K562 (cell line): ENCODE measurements around the gene MOSPD2. TPM values are rescaled to one million over a fixed set of nuclear protein-coding genes. Genes with fewer than 3 reads are reported as not detected.

Source experiments
- ATAC-seq: fragments of 200-7000 bp; cut with Tn5 transposase; 3 replicates; pipeline ENCODE4 v1.9.1; 2020; ENCODE audit warnings: moderate library complexity
- BruUV-seq: library from RNA; stranded (reverse); fragments of 400-500 nt; replicated peaks from 2 replicates; lab custom pipeline; 2021; lab: Mats Ljungman, UMichigan
- CTCF ChIA-PET: fragments of 300-600 bp; formaldehyde crosslinking; extraction: SDS; loops from one replicate; lab custom pipeline; 2021; ENCODE audit warnings: low intra/inter-chr PET ratio; lab: Yijun Ruan, JAX
- POLR2A ChIA-PET: fragments of 300-600, 350-650 bp; sonication (Branson Sonifier 250); formaldehyde crosslinking; extraction: SDS; loops from one replicate; lab custom pipeline; 2021; ENCODE audit warnings: antibody characterized with exemption, inconsistent platforms; lab: Yijun Ruan, JAX
- DNase-seq, 4 experiments: peaks; one replicate each; pipeline versions ENCODE4 v3.0.0 to v3.0.0-alpha.2; 2011 to 2018; ENCODE audit warnings: low spot score in 3 of 4, mixed read lengths in 3 of 4; ENCODE audit errors: extremely low read depth in 1 of 4
- FAIRE-seq: peaks from 2 replicates; lab custom pipeline; 2011; peaks lifted over from hg19 to GRCh38; lab: Jason Lieb, UNC
- H2AFZ ChIP-seq: 2 replicates; pipeline ENCODE4 v1.6.0; 2011; ENCODE audit warnings: low read depth, low read length, control low read depth, inconsistent platforms
- H3K27ac ChIP-seq: fragments of 200-600 bp; 3 replicates; pipeline ENCODE4 v1.8.0; 2011; ENCODE audit warnings: low read depth, mild to moderate bottlenecking, control low read depth, inconsistent platforms, low read length, moderate library complexity, mixed read lengths; ENCODE audit errors: extremely low read depth
- H3K27me3 ChIP-seq, 2 experiments: fragments of 300-600 bp in 1 of 2; 2 replicates in 1 of 2; 3 replicates in 1 of 2; pipeline versions ENCODE4 v1.6.0 to v1.8.0; 2011; ENCODE audit warnings: inconsistent platforms in 2 of 2, low read length in 2 of 2, mild to moderate bottlenecking in 1 of 2, mixed read lengths in 1 of 2, moderate library complexity in 1 of 2; ENCODE audit not compliant: control insufficient read depth in 2 of 2, insufficient read depth in 2 of 2
- H3K36me3 ChIP-seq: fragments of 300-600 bp; 3 replicates; pipeline ENCODE4 v1.8.0; 2011; ENCODE audit warnings: mild to moderate bottlenecking, low read length, inconsistent platforms; ENCODE audit not compliant: control insufficient read depth, insufficient read depth
- H3K4me1 ChIP-seq, 2 experiments: fragments of 200-600 bp in 1 of 2; replicated peaks in 1 of 2; 2 replicates in 1 of 2; 3 replicates in 1 of 2; pipeline versions ENCODE4 v1.5.1 to v1.8.0; 2011; ENCODE audit warnings: inconsistent platforms in 2 of 2, low read length in 2 of 2, mild to moderate bottlenecking in 1 of 2, mixed read lengths in 1 of 2, moderate library complexity in 1 of 2; ENCODE audit not compliant: control insufficient read depth in 2 of 2, insufficient read depth in 2 of 2
- H3K4me2 ChIP-seq: 2 replicates; pipeline ENCODE4 v1.6.1; 2011; ENCODE audit warnings: low read length, control low read depth, inconsistent platforms, mixed read lengths; ENCODE audit not compliant: insufficient read depth
- H3K4me3 ChIP-seq: fragments of 200-600 bp; sonication (generic), shearing (Covaris generic); 2 replicates; pipeline ENCODE4 v1.5.1; 2016; ENCODE audit warnings: control low read depth, inconsistent platforms
- H3K79me2 ChIP-seq: fragments of 200-600 bp; 3 replicates; pipeline ENCODE4 v1.8.0; 2011; ENCODE audit warnings: low read length, inconsistent platforms; ENCODE audit not compliant: control insufficient read depth, insufficient read depth
- H3K9ac ChIP-seq, 2 experiments: 2 replicates each; pipeline versions ENCODE4 v1.6.0 to v1.6.1; 2011; ENCODE audit warnings: low read depth in 2 of 2, low read length in 2 of 2, control low read depth in 1 of 2, inconsistent platforms in 1 of 2, mild to moderate bottlenecking in 1 of 2, mixed read lengths in 1 of 2; ENCODE audit not compliant: insufficient read depth in 1 of 2
- H3K9me1 ChIP-seq: one replicate; pipeline ENCODE4 v1.6.0; 2011; ENCODE audit warnings: inconsistent platforms, mild to moderate bottlenecking, low read length, moderate library complexity; ENCODE audit not compliant: control insufficient read depth, insufficient read depth
- H3K9me3 ChIP-seq: replicated peaks from 2 replicates; pipeline ENCODE4 v1.5.1; 2011; ENCODE audit warnings: low read depth, low read length, inconsistent platforms; ENCODE audit not compliant: control insufficient read depth, insufficient read depth
- H4K20me1 ChIP-seq: replicated peaks from 2 replicates; pipeline ENCODE4 v1.6.1; 2011; ENCODE audit warnings: low read length, inconsistent platforms, mixed read lengths; ENCODE audit not compliant: control insufficient read depth, insufficient read depth
- NFRKB ChIP-seq: fragments of 450-650 bp; IDR thresholded peaks from 2 replicates; pipeline ENCODE4 v1.6.1; 2016; ENCODE audit warnings: low read depth
- NR2C1 ChIP-seq, 2 experiments: fragments of 450-650 bp; IDR thresholded peaks; 2 replicates each; pipeline ENCODE4 v1.6.1; 2017; ENCODE audit warnings: mild to moderate bottlenecking in 2 of 2, antibody characterized with exemption in 1 of 2, inconsistent platforms in 1 of 2, missing compliant biosample characterization in 1 of 2, missing genetic modification characterization in 1 of 2
- PHTF2 ChIP-seq: fragments of 250-450 bp; sonication (Bioruptor Pico); IDR thresholded peaks from 2 replicates; pipeline ENCODE4 v1.5.0; 2021; ENCODE audit warnings: mild to moderate bottlenecking
- POLR2AphosphoS5 ChIP-seq: IDR thresholded peaks from 2 replicates; pipeline ENCODE4 v1.6.1; 2011; ENCODE audit warnings: mild to moderate bottlenecking, low read depth, low read length, moderate library complexity; ENCODE audit not compliant: control insufficient read depth, insufficient read depth
- RAD51 ChIP-seq: fragments of 450-650 bp; IDR thresholded peaks from 2 replicates; pipeline ENCODE4 v1.7.1; 2016; ENCODE audit warnings: low read depth, mild to moderate bottlenecking, borderline replicate concordance
- RBM22 ChIP-seq: fragments of 200-400 bp; formaldehyde crosslinking; IDR thresholded peaks from 2 replicates; pipeline ENCODE4 v1.6.1; 2018; ENCODE audit warnings: low read length, low read depth; ENCODE audit not compliant: poor library complexity, severe bottlenecking
- RHOXF2B ChIP-seq: fragments of 250-450 bp; sonication (Bioruptor Pico); conservative IDR thresholded peaks from 2 replicates; pipeline ENCODE4 v1.5.1; 2021
- ZKSCAN3 ChIP-seq: fragments of 250-450 bp; sonication (Bioruptor Pico); IDR thresholded peaks from 2 replicates; pipeline ENCODE4 v1.4.0; 2020
- ZNF165 ChIP-seq: fragments of 250-450 bp; sonication (Bioruptor Pico); IDR thresholded peaks from 2 replicates; pipeline ENCODE4 v1.4.0; 2020; ENCODE audit warnings: borderline replicate concordance
- WGBS: fragments of 100-300 bp; shearing (Covaris generic); methylation state at CpG from one replicate; pipeline ENCODE4 v1.1.6; 2016; ENCODE audit warnings: low coverage, mixed read lengths; ENCODE audit not compliant: insufficient coverage; ENCODE audit errors: missing lambda C conversion rate; 5-methylcytosine and 5-hydroxymethylcytosine counted together
- in situ Hi-C: fragments of 300-500 bp; cut with MboI; formaldehyde crosslinking; loops from 4 replicates; pipeline ENCODE4 v1.15.0; 2018; ENCODE audit warnings: inconsistent platforms, mixed read lengths
- intact Hi-C: fragments of 100-400 bp; cut with micrococcal nuclease; formaldehyde crosslinking; loops from 2 replicates; pipeline ENCODE4 v1.14.2; 2022
- polyA plus RNA-seq, 8 experiments: library from polyadenylated mRNA; depleted of rRNA in 4 of 8; stranded (reverse) in 5 of 8; unstranded in 3 of 8; fragments of >200 nt; fragmentation: Nextera tagmentation in 2 of 8; fragmentation: Illumina TruSeq in 1 of 8; extraction: Ambion mirVana in 2 of 8; extraction: Trizol in 1 of 8; gene quantifications; 2 replicates each; pipeline versions ENCODE4 v1.2.1 to v1.2.3, GENCODE V29; 2011 to 2014; ENCODE audit warnings: inconsistent platforms in 1 of 8, missing spikeins in 1 of 8
- total RNA-seq, 7 experiments: library from RNA; depleted of rRNA in 6 of 7; stranded (reverse); fragments of >200 nt in 6 of 7; fragmentation: Illumina TruSeq in 2 of 7; extraction: Trizol in 2 of 7; gene quantifications; 2 replicates each; pipeline versions ENCODE4 v1.2.1 to v1.2.3, GENCODE V29; 2011 to 2021; ENCODE audit warnings: low replicate concordance in 1 of 7
- TF ChIP-seq, protein P1 (sequence below): fragments of 250-450 bp; sonication (Bioruptor Pico); IDR thresholded peaks from 2 replicates; pipeline ENCODE4 v1.5.0; 2021; ENCODE audit warnings: mild to moderate bottlenecking, moderate library complexity
- TF ChIP-seq, protein P2 (sequence below): sonication (generic); formaldehyde crosslinking; IDR thresholded peaks from 2 replicates; pipeline ENCODE4 v1.8.1; 2023; ENCODE audit warnings: mild to moderate bottlenecking, missing genetic modification reagents
- TF ChIP-seq, protein P3 (sequence below): fragments of 200-800 bp; sonication (Bioruptor generic); IDR thresholded peaks from 2 replicates; pipeline ENCODE4 v1.6.1; 2017; ENCODE audit warnings: missing genetic modification characterization, missing compliant biosample characterization
- TF ChIP-seq, protein P4 (sequence below): sonication (generic); formaldehyde crosslinking; IDR thresholded peaks from 2 replicates; pipeline ENCODE4 v1.8.1; 2022; ENCODE audit warnings: missing genetic modification reagents

The MOSPD2 gene
- total and polyA plus RNA-seq, 9 of the 15 experiments (the other 6 are each of a cell fraction or from before 2014, with no cell fraction given) = 3.9 to 12.2 (median 9.2) TPM

DNA sequence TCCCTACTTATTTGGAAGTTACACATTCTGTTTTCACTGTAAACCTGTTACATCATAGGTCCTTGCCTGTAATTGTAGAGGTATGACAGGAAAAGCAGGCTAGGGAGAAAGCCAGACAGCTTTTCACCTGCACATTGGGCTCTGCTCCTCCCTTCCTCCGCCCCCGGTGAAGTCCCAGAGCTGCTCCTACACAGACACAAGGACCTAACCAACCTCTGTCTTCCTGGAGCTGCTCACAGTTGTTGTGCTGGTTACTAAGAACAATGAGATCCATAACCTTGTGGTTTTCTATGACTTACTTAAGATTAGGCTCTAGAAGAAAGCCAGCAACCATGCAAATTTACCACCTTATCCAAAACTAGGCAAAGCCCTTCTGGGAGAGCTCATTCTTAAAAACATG is 40.0 kb downstream of the MOSPD2 start:
- CTCF ChIA-PET = no interaction called here
- no peak overlapping the region for H3K4me2 ChIP-seq
- H3K4me3 ChIP-seq = no peak overlapping the region
- H3K36me3 ChIP-seq = peaks cover 41% of the 10 kb centered on the region; the same call in 1 of the 3 replicates
- no peak overlapping the region for H3K9ac ChIP-seq
- no peak overlapping the region for H2AFZ ChIP-seq
- no peak for ATAC-seq
- H3K27me3 ChIP-seq = no peaks in the 10 kb centered on the region
- no peak for FAIRE-seq
- H3K79me2 ChIP-seq = no peaks in the 10 kb centered on the region
- WGBS = 92% methylated on average over 2 of the region's 2 CpGs
- no peak overlapping the region for H3K27ac ChIP-seq
- no peaks in the 10 kb centered on the region for H4K20me1 ChIP-seq
- no peaks in the 10 kb centered on the region for H3K9me3 ChIP-seq
- intact Hi-C loops (no loop called here), in situ Hi-C loops (no loop called here)
- POLR2A ChIA-PET = no interaction called here
- no peak for DNase-seq
- no peaks in the 10 kb centered on the region for H3K4me1 ChIP-seq
- H3K9me1 ChIP-seq = no peaks in the 10 kb centered on the region
- no TSS peak for BruUV-seq
- TF ChIP-seq PHTF2 (CRISPR knock-in tag) (no peak), POLR2AphosphoS5 (no peak), RBM22 (no peak), RAD51 (no peak), ZNF165 (CRISPR knock-in tag) (no peak), RHOXF2B (CRISPR knock-in tag) (no peak), NR2C1 (IDR thresholded peaks at IDR 0.05) (no peak), NR2C1 (tag; IDR thresholded peaks at IDR 0.05) (no peak), ZKSCAN3 (CRISPR knock-in tag) (no peak), NFRKB (no peak)
- TF ChIP-seq, protein P1, sequence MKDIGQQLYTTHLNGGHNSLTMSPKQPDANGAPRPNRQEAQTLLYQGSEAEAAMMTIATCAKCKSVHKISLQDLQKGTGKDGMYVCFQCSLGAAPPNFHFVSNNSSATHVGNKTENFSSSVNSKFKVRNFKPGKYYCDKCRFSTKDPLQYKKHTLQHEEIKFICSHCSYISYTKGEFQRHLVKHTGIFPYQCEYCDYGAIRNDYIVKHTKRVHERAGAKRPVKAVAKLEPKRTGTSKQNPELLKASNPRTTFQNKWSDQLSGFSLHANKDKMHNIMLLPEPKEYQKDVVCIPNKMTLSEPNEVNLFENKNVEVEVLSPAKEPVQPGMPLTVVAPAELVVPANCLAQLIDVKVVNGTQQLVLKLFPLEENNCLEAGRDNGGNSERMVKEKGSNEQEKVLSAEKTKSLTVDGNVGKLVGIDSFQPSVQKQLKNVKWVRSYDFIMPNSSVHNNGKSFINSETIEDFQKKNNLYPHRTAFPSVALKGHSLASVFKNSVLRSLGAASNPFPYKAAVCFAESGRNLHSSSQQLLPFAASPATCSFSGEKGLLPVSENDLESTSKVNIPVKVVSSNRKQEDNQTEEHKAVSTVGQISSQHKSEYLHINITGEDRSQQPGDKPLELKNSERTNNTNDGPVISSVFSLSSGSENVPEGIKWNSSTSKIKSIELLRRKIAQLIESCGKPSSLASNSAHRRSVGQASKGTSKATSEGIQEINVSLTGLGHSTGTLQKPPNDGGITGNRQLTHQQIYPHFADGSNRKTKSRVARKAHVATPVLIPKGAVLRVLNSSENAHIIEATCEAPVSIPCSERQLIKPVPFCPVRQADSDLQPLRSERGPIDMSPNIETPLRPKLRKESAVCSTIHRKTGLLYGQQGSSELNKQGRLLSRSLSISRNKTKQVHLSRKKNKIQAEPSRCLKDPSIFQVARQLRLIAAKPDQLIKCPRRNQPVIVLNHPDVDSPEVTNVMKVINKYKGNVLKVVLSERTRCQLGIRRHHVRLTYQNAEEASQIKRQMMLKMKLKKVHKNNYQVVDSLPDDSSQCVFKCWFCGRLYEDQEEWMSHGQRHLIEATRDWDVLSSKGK (CRISPR knock-in tag) = no peak
- TF ChIP-seq, protein P2, sequence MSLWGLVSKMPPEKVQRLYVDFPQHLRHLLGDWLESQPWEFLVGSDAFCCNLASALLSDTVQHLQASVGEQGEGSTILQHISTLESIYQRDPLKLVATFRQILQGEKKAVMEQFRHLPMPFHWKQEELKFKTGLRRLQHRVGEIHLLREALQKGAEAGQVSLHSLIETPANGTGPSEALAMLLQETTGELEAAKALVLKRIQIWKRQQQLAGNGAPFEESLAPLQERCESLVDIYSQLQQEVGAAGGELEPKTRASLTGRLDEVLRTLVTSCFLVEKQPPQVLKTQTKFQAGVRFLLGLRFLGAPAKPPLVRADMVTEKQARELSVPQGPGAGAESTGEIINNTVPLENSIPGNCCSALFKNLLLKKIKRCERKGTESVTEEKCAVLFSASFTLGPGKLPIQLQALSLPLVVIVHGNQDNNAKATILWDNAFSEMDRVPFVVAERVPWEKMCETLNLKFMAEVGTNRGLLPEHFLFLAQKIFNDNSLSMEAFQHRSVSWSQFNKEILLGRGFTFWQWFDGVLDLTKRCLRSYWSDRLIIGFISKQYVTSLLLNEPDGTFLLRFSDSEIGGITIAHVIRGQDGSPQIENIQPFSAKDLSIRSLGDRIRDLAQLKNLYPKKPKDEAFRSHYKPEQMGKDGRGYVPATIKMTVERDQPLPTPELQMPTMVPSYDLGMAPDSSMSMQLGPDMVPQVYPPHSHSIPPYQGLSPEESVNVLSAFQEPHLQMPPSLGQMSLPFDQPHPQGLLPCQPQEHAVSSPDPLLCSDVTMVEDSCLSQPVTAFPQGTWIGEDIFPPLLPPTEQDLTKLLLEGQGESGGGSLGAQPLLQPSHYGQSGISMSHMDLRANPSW = no peak
- TF ChIP-seq, protein P3, sequence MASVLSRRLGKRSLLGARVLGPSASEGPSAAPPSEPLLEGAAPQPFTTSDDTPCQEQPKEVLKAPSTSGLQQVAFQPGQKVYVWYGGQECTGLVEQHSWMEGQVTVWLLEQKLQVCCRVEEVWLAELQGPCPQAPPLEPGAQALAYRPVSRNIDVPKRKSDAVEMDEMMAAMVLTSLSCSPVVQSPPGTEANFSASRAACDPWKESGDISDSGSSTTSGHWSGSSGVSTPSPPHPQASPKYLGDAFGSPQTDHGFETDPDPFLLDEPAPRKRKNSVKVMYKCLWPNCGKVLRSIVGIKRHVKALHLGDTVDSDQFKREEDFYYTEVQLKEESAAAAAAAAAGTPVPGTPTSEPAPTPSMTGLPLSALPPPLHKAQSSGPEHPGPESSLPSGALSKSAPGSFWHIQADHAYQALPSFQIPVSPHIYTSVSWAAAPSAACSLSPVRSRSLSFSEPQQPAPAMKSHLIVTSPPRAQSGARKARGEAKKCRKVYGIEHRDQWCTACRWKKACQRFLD = no peak
- TF ChIP-seq, protein P4, sequence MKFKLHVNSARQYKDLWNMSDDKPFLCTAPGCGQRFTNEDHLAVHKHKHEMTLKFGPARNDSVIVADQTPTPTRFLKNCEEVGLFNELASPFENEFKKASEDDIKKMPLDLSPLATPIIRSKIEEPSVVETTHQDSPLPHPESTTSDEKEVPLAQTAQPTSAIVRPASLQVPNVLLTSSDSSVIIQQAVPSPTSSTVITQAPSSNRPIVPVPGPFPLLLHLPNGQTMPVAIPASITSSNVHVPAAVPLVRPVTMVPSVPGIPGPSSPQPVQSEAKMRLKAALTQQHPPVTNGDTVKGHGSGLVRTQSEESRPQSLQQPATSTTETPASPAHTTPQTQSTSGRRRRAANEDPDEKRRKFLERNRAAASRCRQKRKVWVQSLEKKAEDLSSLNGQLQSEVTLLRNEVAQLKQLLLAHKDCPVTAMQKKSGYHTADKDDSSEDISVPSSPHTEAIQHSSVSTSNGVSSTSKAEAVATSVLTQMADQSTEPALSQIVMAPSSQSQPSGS (CRISPR knock-in tag) = no peak
